Measurements from ENCODE around the gene SERGEF. TPM values are rescaled to one million over a fixed set of nuclear protein-coding genes. Genes with fewer than 3 reads are reported as not detected.

Gene SERGEF
- total RNA-seq, 2 donors from 2014 or later, result 23.2 to 36.2 TPM

DNA sequence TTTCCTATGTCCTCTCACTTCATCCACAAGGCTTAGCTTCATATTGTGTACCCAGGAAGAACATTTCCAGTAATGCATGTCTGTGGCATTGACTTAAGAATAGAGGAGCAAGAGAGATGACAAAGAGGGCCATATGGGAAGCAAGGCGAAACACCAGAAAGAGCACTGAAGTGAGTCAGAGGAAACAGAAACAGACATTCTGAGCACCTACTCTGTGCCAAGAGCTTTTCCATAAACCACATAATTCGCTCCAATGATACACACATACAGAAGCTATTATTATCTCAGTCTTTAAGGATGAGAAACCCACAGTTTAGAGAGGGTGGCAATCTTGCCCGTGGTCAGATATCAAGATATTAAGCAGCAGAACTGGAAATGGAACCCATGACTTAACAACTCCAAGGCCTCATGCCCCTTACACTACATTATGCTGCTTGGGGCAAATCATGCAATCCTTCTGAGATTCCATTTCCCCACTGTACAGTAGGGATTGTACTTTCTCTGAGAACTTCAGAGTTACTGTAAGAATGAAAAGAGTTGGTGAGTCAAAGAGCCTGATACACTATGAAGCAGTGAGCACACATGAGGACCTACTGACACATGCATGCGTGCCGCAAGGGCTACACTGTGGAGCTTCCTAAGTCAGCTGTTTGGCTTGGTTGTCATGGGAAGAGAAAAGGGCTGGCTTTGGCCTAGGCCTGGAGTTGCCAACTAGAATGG lies 151.7 kb downstream of the SERGEF start:
- no peaks in the 10 kb centered on the region for H3K36me3 ChIP-seq
- no peaks in the 10 kb centered on the region for H3K9me3 ChIP-seq
- H3K4me3 ChIP-seq, result no peak overlapping the region
- H3K4me1 ChIP-seq, result no peaks in the 10 kb centered on the region
- DNase-seq, result no peak
- intact Hi-C loops (cut with DNase I), result no loop called here
- TF ChIP-seq, protein P1, sequence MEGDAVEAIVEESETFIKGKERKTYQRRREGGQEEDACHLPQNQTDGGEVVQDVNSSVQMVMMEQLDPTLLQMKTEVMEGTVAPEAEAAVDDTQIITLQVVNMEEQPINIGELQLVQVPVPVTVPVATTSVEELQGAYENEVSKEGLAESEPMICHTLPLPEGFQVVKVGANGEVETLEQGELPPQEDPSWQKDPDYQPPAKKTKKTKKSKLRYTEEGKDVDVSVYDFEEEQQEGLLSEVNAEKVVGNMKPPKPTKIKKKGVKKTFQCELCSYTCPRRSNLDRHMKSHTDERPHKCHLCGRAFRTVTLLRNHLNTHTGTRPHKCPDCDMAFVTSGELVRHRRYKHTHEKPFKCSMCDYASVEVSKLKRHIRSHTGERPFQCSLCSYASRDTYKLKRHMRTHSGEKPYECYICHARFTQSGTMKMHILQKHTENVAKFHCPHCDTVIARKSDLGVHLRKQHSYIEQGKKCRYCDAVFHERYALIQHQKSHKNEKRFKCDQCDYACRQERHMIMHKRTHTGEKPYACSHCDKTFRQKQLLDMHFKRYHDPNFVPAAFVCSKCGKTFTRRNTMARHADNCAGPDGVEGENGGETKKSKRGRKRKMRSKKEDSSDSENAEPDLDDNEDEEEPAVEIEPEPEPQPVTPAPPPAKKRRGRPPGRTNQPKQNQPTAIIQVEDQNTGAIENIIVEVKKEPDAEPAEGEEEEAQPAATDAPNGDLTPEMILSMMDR (IDR thresholded peaks at IDR 0.05), result no peak
- no peak overlapping the region for H3K27ac ChIP-seq
- no peak overlapping the region for H3K9ac ChIP-seq (ENCODE audit: low read depth in 2 of 2, low read length in 2 of 2)
- H3K27me3 ChIP-seq, result no peaks in the 10 kb centered on the region

DNA sequence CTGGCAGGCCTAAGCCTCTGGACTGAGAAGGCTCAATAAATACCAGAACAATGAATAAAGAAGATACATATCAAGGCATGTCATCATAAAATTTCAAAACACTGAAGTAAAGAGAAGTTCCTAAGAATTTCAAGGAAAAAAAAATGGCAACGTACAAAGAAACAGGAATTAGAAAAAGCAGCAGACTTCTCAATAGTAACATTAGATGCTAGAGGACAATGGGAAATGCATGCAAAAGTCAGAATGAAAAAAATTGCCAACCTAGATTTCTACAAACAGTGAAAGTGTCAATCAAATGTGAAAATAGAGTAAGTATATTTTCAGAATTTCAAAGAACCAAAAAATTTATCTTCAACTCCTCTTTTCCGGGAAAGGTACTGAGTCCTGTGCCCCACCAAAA lies 153.3 kb downstream of the SERGEF start:
- Histone ChIP-seq H3K9ac (ENCODE audit: low read depth in 2 of 2, low read length in 2 of 2) (no peak overlapping the region), H3K27ac (no peak overlapping the region), H3K27me3 (no peaks in the 10 kb centered on the region), H3K4me3 (no peak overlapping the region), H3K4me1 (no peaks in the 10 kb centered on the region), H3K9me3 (no peaks in the 10 kb centered on the region), H3K36me3 (no peaks in the 10 kb centered on the region)
- no peak for DNase-seq
- intact Hi-C loops (cut with DNase I), result no loop called here
- TF ChIP-seq, protein P1 (IDR thresholded peaks at IDR 0.05), result no peak

DNA sequence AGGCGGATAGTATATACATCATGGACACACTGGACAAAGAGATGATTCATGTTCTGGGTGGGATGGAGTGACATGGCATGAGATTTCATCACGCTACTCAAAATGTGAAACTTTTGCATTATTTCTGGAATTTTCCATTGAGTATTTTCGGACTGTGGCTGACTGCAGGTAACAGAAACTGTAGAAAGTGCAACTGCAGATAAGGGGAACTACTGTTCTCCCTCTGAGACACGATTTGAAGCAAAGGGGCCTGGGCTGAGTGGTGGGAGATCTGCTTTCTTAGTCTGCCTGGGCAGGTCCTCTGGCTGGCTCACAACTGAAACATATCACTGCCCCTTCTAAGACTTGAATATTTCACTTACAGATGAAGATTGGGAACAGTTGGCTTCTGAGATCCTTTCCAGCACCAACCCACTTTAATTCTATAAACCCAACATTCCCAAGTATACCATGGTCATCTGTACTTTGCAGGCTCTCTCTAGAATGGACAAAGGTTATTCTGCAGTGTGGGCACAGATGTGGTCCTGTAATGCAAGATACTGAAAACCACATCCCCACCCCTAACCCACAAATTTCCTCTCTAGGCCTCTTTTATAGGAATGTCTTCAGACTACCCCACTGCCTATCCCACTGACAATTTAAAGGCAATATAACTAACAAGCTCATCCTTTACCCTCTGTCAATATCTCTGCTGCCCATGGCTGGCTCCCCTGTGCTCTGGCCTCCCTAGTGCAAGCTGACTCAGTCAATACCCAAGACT lies 157.1 kb downstream of the SERGEF start:
- Histone ChIP-seq H3K36me3 (no peaks in the 10 kb centered on the region), H3K9me3 (no peaks in the 10 kb centered on the region), H3K4me3 (no peak overlapping the region), H3K9ac (ENCODE audit: low read depth in 2 of 2, low read length in 2 of 2) (no peak overlapping the region), H3K27ac (no peak overlapping the region), H3K4me1 (no peaks in the 10 kb centered on the region), H3K27me3 (no peaks in the 10 kb centered on the region)
- TF ChIP-seq, protein P1 (IDR thresholded peaks at IDR 0.05), result no peak
- no peak for DNase-seq
- intact Hi-C loops (cut with DNase I), result no loop called here

DNA sequence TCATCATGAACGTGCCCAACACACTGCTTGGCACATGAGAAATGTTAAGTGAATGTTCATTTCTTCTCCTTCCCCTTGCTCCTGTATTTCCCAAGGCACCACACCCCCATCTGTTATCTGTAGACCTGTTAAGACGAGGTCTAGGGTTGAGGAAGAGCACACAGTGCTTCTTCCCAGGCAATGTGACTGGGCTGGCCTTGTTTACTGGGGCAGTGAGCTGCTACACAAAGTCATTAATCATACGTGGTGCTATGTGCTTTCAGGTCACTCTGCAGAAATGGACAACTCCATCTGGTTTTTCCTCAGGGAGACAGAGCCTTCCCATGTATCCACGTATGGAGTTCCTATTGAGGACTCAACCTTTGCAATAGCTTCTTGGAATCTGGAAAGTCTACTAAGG lies 159.6 kb downstream of the SERGEF start:
- Histone ChIP-seq H3K4me3 (no peak overlapping the region), H3K9ac (ENCODE audit: low read depth in 2 of 2, low read length in 2 of 2) (no peak overlapping the region), H3K27me3 (no peaks in the 10 kb centered on the region), H3K4me1 (no peaks in the 10 kb centered on the region), H3K27ac (no peak overlapping the region), H3K9me3 (no peaks in the 10 kb centered on the region), H3K36me3 (no peaks in the 10 kb centered on the region)
- DNase-seq, result no peak
- TF ChIP-seq, protein P1 (IDR thresholded peaks at IDR 0.05), result no peak
- intact Hi-C loops (cut with DNase I), result no loop called here

DNA sequence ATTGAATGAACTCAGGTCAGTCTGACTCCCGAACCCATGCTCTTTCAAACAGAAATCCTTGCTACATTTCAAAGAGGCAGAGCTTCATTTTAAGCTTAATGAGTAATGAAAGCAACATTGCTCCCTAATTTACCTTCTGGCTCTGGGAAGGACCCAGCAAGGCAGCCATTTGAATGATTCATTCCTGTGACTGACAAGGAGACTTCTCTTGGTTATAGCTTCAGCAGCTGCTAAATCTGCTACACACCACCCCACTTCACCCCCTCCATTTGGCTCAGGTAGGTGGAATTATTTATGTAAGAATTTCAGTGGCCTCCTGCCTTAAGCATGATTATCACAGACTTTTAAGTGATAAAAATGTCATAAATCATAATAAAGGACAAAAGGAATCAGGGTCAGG lies 160.6 kb downstream of the SERGEF start:
- intact Hi-C loops (cut with DNase I), result no loop called here
- no peak for DNase-seq
- no peak overlapping the region for H3K27ac ChIP-seq
- no peaks in the 10 kb centered on the region for H3K4me1 ChIP-seq
- H3K36me3 ChIP-seq, result no peaks in the 10 kb centered on the region
- TF ChIP-seq, protein P1 (IDR thresholded peaks at IDR 0.05), result no peak
- H3K4me3 ChIP-seq, result no peak overlapping the region
- no peaks in the 10 kb centered on the region for H3K9me3 ChIP-seq
- no peak overlapping the region for H3K9ac ChIP-seq (ENCODE audit: low read depth in 2 of 2, low read length in 2 of 2)
- no peaks in the 10 kb centered on the region for H3K27me3 ChIP-seq
